NT2/D1 (cell line): ENCODE measurements around the gene VWA3A.

Experiments
- YY1 ChIP-seq: IDR thresholded peaks from 2 replicates; pipeline ENCODE4 v1.6.1; 2011; ENCODE audit not compliant: insufficient read length, insufficient read depth
- ZNF274 ChIP-seq: IDR thresholded peaks from 2 replicates; pipeline ENCODE4 v1.6.1; 2011; ENCODE audit warnings: mild to moderate bottlenecking, low read depth, low read length

DNA sequence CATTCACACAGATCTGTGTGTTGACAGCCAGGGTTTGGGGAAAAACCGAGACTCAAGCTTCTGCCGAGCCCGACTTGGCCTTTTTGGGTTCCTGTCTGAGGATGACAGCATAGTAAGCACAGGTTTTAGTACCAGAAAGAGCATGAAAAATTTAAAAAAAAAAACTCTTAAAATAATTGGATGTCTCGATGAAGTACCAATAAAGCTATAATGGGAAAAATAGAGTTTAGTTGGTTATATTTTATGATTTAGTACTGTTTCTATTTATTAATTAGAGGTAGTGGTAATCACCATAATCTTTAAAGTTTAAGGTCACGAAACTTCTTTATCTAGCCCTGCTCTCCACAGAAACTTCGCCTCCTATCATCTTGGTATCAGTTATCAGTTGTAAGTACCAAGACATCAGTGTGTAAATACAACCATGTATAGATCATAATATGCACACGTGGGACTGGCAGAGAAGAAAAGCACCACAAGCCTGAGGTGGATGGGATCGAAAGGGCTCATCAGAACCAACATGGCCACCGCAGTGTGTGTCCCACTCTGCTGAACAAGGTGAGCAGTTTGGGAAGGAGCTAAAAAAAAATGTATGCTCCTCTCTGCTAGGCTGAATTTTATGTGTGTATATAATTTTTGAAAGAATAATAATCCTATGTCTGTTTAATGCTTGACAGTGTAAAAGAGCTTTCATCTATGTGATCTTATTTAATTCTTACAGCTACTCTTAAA, 99.4 kb downstream of the VWA3A start:
- no peak for TF ChIP-seq ZNF274
- no peak for TF ChIP-seq YY1
